ENCODE data around the gene AGO1.
"Not testable (repeated sequence)": the region's sequence is repeated elsewhere in the genome, so short reads cannot be mapped to it uniquely, and the experiment has no call there.

AGO1 gene

GRCh38 chr1:35964277-35964676 is 81.3 kb downstream of the AGO1 start:
- not testable (repeated sequence) for H3K4me2 ChIP-seq (ENCODE audit: low read length); DNase-seq; H4K8ac ChIP-seq (ENCODE audit: low read depth, low read length); H4K91ac ChIP-seq (ENCODE audit: low read depth, low read length); H3K79me2 ChIP-seq (ENCODE audit: control insufficient read depth, insufficient read depth, low read length, poor library complexity); H3K4ac ChIP-seq (ENCODE audit: low read depth, low read length); H3K23ac ChIP-seq (ENCODE audit: low read length); H2AFZ ChIP-seq (ENCODE audit: insufficient read depth, low read length, poor library complexity); H3K27me3 ChIP-seq (ENCODE audit: insufficient read depth, low read length); H3K79me1 ChIP-seq (ENCODE audit: low read length); H2BK12ac ChIP-seq (ENCODE audit: low read length); H3K27ac ChIP-seq (ENCODE audit: low read depth, low read length); H3K4me3 ChIP-seq (ENCODE audit: low read depth, low read length); H3K4me1 ChIP-seq (ENCODE audit: control insufficient read depth in 1 of 2, insufficient read depth in 2 of 2, low read length in 2 of 2); H3K9ac ChIP-seq (ENCODE audit: low read length); H2BK5ac ChIP-seq (ENCODE audit: low read depth, low read length, poor library complexity); H3K18ac ChIP-seq (ENCODE audit: low read length); H3K9me3 ChIP-seq (ENCODE audit: insufficient read depth, low read depth, low read length); H3K14ac ChIP-seq (ENCODE audit: low read length); H4K12ac ChIP-seq (ENCODE audit: low read depth, low read length); H2AK5ac ChIP-seq (ENCODE audit: low read length); H2BK120ac ChIP-seq (ENCODE audit: insufficient read depth, low read length, poor library complexity); H3K36me3 ChIP-seq (ENCODE audit: control insufficient read depth in 1 of 2, insufficient read depth in 2 of 2, low read length in 2 of 2)
- WGBS (ENCODE audit: extremely low coverage, insufficient coverage, insufficient read length) = no CpG with 5 or more reads among the region's 1 CpG

DNA sequence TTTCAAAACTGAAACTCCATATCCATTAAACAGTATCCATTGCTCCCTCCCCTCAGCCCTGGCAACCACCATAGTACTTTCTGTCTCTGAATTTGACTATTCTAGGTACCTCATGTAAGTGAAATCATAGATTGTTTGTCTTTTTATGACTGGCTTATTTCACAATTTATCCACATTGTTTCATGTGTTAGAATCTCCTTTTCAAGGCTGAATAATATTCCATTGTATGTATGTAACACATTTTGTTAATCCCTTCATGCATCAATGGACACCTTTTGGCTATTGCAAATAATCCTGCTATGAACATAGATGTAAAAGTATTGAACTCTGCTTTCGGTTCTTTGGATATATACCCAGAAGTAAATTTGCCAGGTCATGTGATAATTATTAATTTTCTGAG is 85.4 kb downstream of the AGO1 start:
- no peak overlapping the region for H3K18ac ChIP-seq (ENCODE audit: low read length)
- H4K91ac ChIP-seq (ENCODE audit: low read depth, low read length) = no peak overlapping the region
- no peak overlapping the region for H3K23ac ChIP-seq (ENCODE audit: low read length)
- H3K27ac ChIP-seq (ENCODE audit: low read depth, low read length) = no peak overlapping the region
- H2AFZ ChIP-seq (ENCODE audit: insufficient read depth, low read length, poor library complexity) = no peak overlapping the region
- no peak overlapping the region for H3K4me2 ChIP-seq (ENCODE audit: low read length)
- H3K4ac ChIP-seq (ENCODE audit: low read depth, low read length) = no peak overlapping the region
- no peak overlapping the region for H2BK120ac ChIP-seq (ENCODE audit: insufficient read depth, low read length, poor library complexity)
- H3K79me1 ChIP-seq (ENCODE audit: low read length) = no peaks in the 10 kb centered on the region
- H2BK12ac ChIP-seq (ENCODE audit: low read length) = no peak overlapping the region
- no peak overlapping the region for H4K8ac ChIP-seq (ENCODE audit: low read depth, low read length)
- no peak overlapping the region for H3K4me3 ChIP-seq (ENCODE audit: low read depth, low read length)
- no peak overlapping the region for H3K9ac ChIP-seq (ENCODE audit: low read length)
- no peak for DNase-seq
- H2AK5ac ChIP-seq (ENCODE audit: low read length) = no peak overlapping the region
- peaks cover 3 to 6% of the 10 kb centered on the region in 2 experiments for H3K36me3 ChIP-seq (ENCODE audit: control insufficient read depth in 1 of 2, insufficient read depth in 2 of 2, low read length in 2 of 2)
- WGBS (ENCODE audit: extremely low coverage, insufficient coverage, insufficient read length) = no CpG with 5 or more reads among the region's 1 CpG
- H4K12ac ChIP-seq (ENCODE audit: low read depth, low read length) = no peak overlapping the region
- no peak overlapping the region for H2BK5ac ChIP-seq (ENCODE audit: low read depth, low read length, poor library complexity)
- no peaks in the 10 kb centered on the region for H3K4me1 ChIP-seq (ENCODE audit: control insufficient read depth in 1 of 2, insufficient read depth in 2 of 2, low read length in 2 of 2)
- H3K79me2 ChIP-seq (ENCODE audit: control insufficient read depth, insufficient read depth, low read length, poor library complexity) = no peaks in the 10 kb centered on the region
- no peaks in the 10 kb centered on the region for H3K27me3 ChIP-seq (ENCODE audit: insufficient read depth, low read length)
- no peak overlapping the region for H3K14ac ChIP-seq (ENCODE audit: low read length)
- H3K9me3 ChIP-seq (ENCODE audit: insufficient read depth, low read depth, low read length) = no peaks in the 10 kb centered on the region

- Histone ChIP-seq H3K9ac (ENCODE audit: low read length) (no peak overlapping the region), H3K36me3 (ENCODE audit: control insufficient read depth in 1 of 2, insufficient read depth in 2 of 2, low read length in 2 of 2) (peaks cover 6 to 9% of the 10 kb centered on the region in 2 experiments)
- no CpG with 5 or more reads among the region's 2 CpGs for WGBS (ENCODE audit: extremely low coverage, insufficient coverage, insufficient read length)
Observed at GRCh38 chr1:35971601-35972000, 88.6 kb downstream of the AGO1 start.

GRCh38 chr1:35972631-35973030 is 89.6 kb downstream of the AGO1 start:
- H4K12ac ChIP-seq (ENCODE audit: low read depth, low read length); H2BK120ac ChIP-seq (ENCODE audit: insufficient read depth, low read length, poor library complexity); H3K27ac ChIP-seq (ENCODE audit: low read depth, low read length); H3K4ac ChIP-seq (ENCODE audit: low read depth, low read length); H3K27me3 ChIP-seq (ENCODE audit: insufficient read depth, low read length); H3K4me2 ChIP-seq (ENCODE audit: low read length); H2AK5ac ChIP-seq (ENCODE audit: low read length); H3K79me1 ChIP-seq (ENCODE audit: low read length); H3K4me1 ChIP-seq (ENCODE audit: control insufficient read depth in 1 of 2, insufficient read depth in 2 of 2, low read length in 2 of 2); H2AFZ ChIP-seq (ENCODE audit: insufficient read depth, low read length, poor library complexity); H3K9ac ChIP-seq (ENCODE audit: low read length); H3K14ac ChIP-seq (ENCODE audit: low read length); H3K9me3 ChIP-seq (ENCODE audit: insufficient read depth, low read depth, low read length); H4K8ac ChIP-seq (ENCODE audit: low read depth, low read length); H3K36me3 ChIP-seq (ENCODE audit: control insufficient read depth in 1 of 2, insufficient read depth in 2 of 2, low read length in 2 of 2); H3K4me3 ChIP-seq (ENCODE audit: low read depth, low read length); H3K79me2 ChIP-seq (ENCODE audit: control insufficient read depth, insufficient read depth, low read length, poor library complexity); H2BK5ac ChIP-seq (ENCODE audit: low read depth, low read length, poor library complexity); H4K91ac ChIP-seq (ENCODE audit: low read depth, low read length); H3K23ac ChIP-seq (ENCODE audit: low read length); H3K18ac ChIP-seq (ENCODE audit: low read length); H2BK12ac ChIP-seq (ENCODE audit: low read length): not testable (repeated sequence)
- DNase-seq = peak; percentile 43 to 74
- no CpG with 5 or more reads among the region's 3 CpGs for WGBS (ENCODE audit: extremely low coverage, insufficient coverage, insufficient read length)

More at GRCh38 chr1:35971601-35972000, 88.6 kb downstream of the AGO1 start:
- Histone ChIP-seq H2BK120ac (ENCODE audit: insufficient read depth, low read length, poor library complexity) (no peak overlapping the region), H3K4me2 (ENCODE audit: low read length) (no peak overlapping the region), H3K79me2 (ENCODE audit: control insufficient read depth, insufficient read depth, low read length, poor library complexity) (no peaks in the 10 kb centered on the region), H3K27me3 (ENCODE audit: insufficient read depth, low read length) (no peaks in the 10 kb centered on the region), H3K18ac (ENCODE audit: low read length) (no peak overlapping the region), H2AFZ (ENCODE audit: insufficient read depth, low read length, poor library complexity) (no peak overlapping the region), H3K27ac (ENCODE audit: low read depth, low read length) (no peak overlapping the region), H3K79me1 (ENCODE audit: low read length) (no peaks in the 10 kb centered on the region), H3K9me3 (ENCODE audit: insufficient read depth, low read depth, low read length) (no peaks in the 10 kb centered on the region), H2AK5ac (ENCODE audit: low read length) (no peak overlapping the region), H4K8ac (ENCODE audit: low read depth, low read length) (no peak overlapping the region), H3K4me3 (ENCODE audit: low read depth, low read length) (no peak overlapping the region), H2BK5ac (ENCODE audit: low read depth, low read length, poor library complexity) (no peak overlapping the region), H4K12ac (ENCODE audit: low read depth, low read length) (no peak overlapping the region), H4K91ac (ENCODE audit: low read depth, low read length) (no peak overlapping the region), H3K23ac (ENCODE audit: low read length) (no peak overlapping the region), H3K14ac (ENCODE audit: low read length) (no peak overlapping the region), H3K4me1 (ENCODE audit: control insufficient read depth in 1 of 2, insufficient read depth in 2 of 2, low read length in 2 of 2) (no peaks in the 10 kb centered on the region), H2BK12ac (ENCODE audit: low read length) (no peak overlapping the region), H3K4ac (ENCODE audit: low read depth, low read length) (no peak overlapping the region)
- DNase-seq = peak; percentile 22 to 70

All from trophoblast cell (in vitro differentiated cells and primary cell).